H1 (cell line): Measurements from ENCODE around the gene SLC47A2. TPM values are rescaled to one million over a fixed set of nuclear protein-coding genes. Genes with fewer than 3 reads are reported as not detected.

ENCODE experiments used
- CREB1 ChIP-seq: IDR thresholded peaks from 2 replicates; pipeline ENCODE4 v1.6.1; 2012; ENCODE audit warnings: inconsistent platforms
- polyA plus RNA-seq, 7 experiments: library from polyadenylated mRNA; depleted of rRNA in 3 of 7; stranded (reverse) in 5 of 7; unstranded in 2 of 7; fragments of >200 nt in 5 of 7; fragments of 200-250 nt in 2 of 7; gene quantifications; 1 replicate in 5 of 7; 2 replicates in 1 of 7; 4 replicates in 1 of 7; pipeline versions ENCODE4 v1.2.1 to v1.2.3, GENCODE V29; 2011 to 2013; ENCODE audit warnings: missing spikeins in 2 of 7, mixed read lengths in 2 of 7
- total RNA-seq: library from RNA; stranded (reverse); fragmentation: NEBNext Ultra II Directional; extraction: Animal tissue kit (Norgen Biotek cat#: 25700); gene quantifications from 2 replicates; pipeline ENCODE4 v1.2.1, GENCODE V29; 2021

The SLC47A2 gene
- total and polyA plus RNA-seq, 2 of the 8 experiments (the other 6 are each of a cell fraction or from before 2014, with no cell fraction given): not detected

DNA sequence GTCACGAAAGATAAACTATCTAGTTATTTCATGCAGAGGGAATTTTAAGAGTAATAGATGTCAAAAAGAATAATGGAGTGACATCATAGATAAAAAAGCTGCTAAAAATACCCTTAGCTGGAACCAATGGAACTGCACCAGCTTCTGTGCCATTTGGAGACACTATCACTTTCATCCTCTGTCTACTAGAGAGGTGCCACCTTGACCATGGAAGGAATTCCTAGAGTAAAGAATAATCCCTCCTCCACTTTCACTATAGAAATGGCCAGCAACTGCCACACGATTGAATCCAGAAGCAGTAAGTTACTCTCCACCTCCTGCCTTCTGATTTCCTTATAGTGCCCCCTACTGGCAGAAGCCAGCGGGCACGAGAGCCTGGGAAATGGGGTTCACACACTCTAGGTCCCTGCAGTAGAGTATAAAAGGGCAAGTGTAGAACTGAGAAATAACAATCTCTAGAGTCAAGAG is 70.6 kb downstream of the SLC47A2 start (continued):
- 0 out of 2 replicates have a peak, but pooled peaks have one; percentile 11 for TF ChIP-seq CREB1
